Lung (tissue), 12 donors: ENCODE measurements around the gene MAOB. TPM values are rescaled to one million over a fixed set of nuclear protein-coding genes. Genes with fewer than 3 reads are reported as not detected.

Experiments
- ATAC-seq: fragments of 200-7000 bp; cut with Tn5 transposase; one replicate; pipeline ENCODE4 v1.9.1; 2020; ENCODE audit warnings: moderate number of reproducible peaks; ENCODE audit not compliant: insufficient read depth, low FRiP score
- DNase-seq, 3 donors: peaks; one replicate each; pipeline ENCODE4 v3.0.0-alpha.2; 2013 to 2017
- H3K27ac ChIP-seq, 2 donors: one replicate each; pipeline ENCODE4 v1.5.1; 2013; ENCODE audit warnings: mild to moderate bottlenecking in 2 of 2, moderate library complexity in 2 of 2, control low read depth in 1 of 2, inconsistent platforms in 1 of 2, low read depth in 1 of 2, low read length in 1 of 2
- H3K27me3 ChIP-seq, 3 donors: one replicate each; pipeline ENCODE4 v1.5.1; 2013; ENCODE audit warnings: low read length in 2 of 3; ENCODE audit not compliant: control insufficient read depth in 3 of 3, insufficient read depth in 3 of 3
- H3K36me3 ChIP-seq, 4 donors: one replicate each; pipeline ENCODE4 v1.5.1; 2013; ENCODE audit warnings: low read length in 4 of 4, mild to moderate bottlenecking in 1 of 4, moderate library complexity in 1 of 4; ENCODE audit not compliant: control insufficient read depth in 4 of 4, insufficient read depth in 4 of 4
- H3K4me1 ChIP-seq, 5 donors: one replicate each; pipeline ENCODE4 v1.5.1; 2013; ENCODE audit warnings: low read length in 5 of 5, mild to moderate bottlenecking in 2 of 5, moderate library complexity in 1 of 5; ENCODE audit not compliant: control insufficient read depth in 5 of 5, insufficient read depth in 5 of 5
- H3K4me3 ChIP-seq: one replicate; pipeline ENCODE4 v1.5.1; 2013; ENCODE audit warnings: mild to moderate bottlenecking, control low read depth, moderate library complexity
- H3K9ac ChIP-seq, 2 donors: one replicate each; pipeline ENCODE4 v1.5.1; 2013; ENCODE audit warnings: low read length in 2 of 2, control low read depth in 1 of 2; ENCODE audit not compliant: insufficient read depth in 1 of 2
- H3K9me3 ChIP-seq, 4 donors: one replicate each; pipeline ENCODE4 v1.5.1; 2013; ENCODE audit warnings: low read length in 3 of 4, mild to moderate bottlenecking in 1 of 4, moderate library complexity in 1 of 4; ENCODE audit not compliant: control insufficient read depth in 4 of 4, insufficient read depth in 3 of 4
- WGBS, 2 donors: extraction: QIAGEN DNeasy Blood & Tissue Kit; methylation state at CpG; one replicate each; pipeline ENCODE4 v1.1.7; 2013; 5-methylcytosine and 5-hydroxymethylcytosine counted together
- polyA plus RNA-seq, 2 donors: library from polyadenylated mRNA; stranded (reverse); fragments of 200-250 nt; gene quantifications; one replicate each; pipeline ENCODE4 v1.2.1, GENCODE V29; 2013
- total RNA-seq, 2 donors: library from RNA; depleted of rRNA in 1 of 2; stranded (reverse); fragments of >200 nt in 1 of 2; gene quantifications; one replicate each; pipeline ENCODE4 v1.2.1, GENCODE V29; 2014 to 2021
- TF ChIP-seq, protein P1 (sequence below): IDR thresholded peaks from 2 replicates; pipeline ENCODE4 v1.5.1; 2012; ENCODE audit warnings: mild to moderate bottlenecking; ENCODE audit errors: control extremely low read depth, extremely low read depth
- donor health status: control.
- donor health status: control.
- donor health status: Bipolar disorder and iron deficiency.
- donor health status: healthy.
- donor health status: DM: yes; HTN: yes; CAD: no.

Gene MAOB
- total and polyA plus RNA-seq, 4 donors, result 5.6 to 19.6 (median 12.9) TPM

GRCh38 chrX:43861750-43862149 is 20.5 kb downstream of the MAOB start:
- DNase-seq (peak in 1 of 3 donors; percentile 23), ATAC-seq (no peak)
- TF ChIP-seq, protein P1, sequence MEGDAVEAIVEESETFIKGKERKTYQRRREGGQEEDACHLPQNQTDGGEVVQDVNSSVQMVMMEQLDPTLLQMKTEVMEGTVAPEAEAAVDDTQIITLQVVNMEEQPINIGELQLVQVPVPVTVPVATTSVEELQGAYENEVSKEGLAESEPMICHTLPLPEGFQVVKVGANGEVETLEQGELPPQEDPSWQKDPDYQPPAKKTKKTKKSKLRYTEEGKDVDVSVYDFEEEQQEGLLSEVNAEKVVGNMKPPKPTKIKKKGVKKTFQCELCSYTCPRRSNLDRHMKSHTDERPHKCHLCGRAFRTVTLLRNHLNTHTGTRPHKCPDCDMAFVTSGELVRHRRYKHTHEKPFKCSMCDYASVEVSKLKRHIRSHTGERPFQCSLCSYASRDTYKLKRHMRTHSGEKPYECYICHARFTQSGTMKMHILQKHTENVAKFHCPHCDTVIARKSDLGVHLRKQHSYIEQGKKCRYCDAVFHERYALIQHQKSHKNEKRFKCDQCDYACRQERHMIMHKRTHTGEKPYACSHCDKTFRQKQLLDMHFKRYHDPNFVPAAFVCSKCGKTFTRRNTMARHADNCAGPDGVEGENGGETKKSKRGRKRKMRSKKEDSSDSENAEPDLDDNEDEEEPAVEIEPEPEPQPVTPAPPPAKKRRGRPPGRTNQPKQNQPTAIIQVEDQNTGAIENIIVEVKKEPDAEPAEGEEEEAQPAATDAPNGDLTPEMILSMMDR, result no peak
- Histone ChIP-seq H3K36me3 (no peaks in the 10 kb centered on the region), H3K4me3 (no peak overlapping the region), H3K27me3 (peaks cover 0 to 41% (median 24%) of the 10 kb centered on the region in 3 donors), H3K9me3 (no peaks in the 10 kb centered on the region), H3K4me1 (peaks cover 0 to 7% (median 0%) of the 10 kb centered on the region in 5 donors), H3K27ac (no peak overlapping the region), H3K9ac (no peak overlapping the region)
- 55 to 83% methylated on average over 4 of the region's 4 CpGs for WGBS, 2 donors

- WGBS, 2 donors, result 44 to 57% methylated on average over 8 of the region's 8 CpGs
- ATAC-seq, result no peak
- Histone ChIP-seq H3K9me3 (no peaks in the 10 kb centered on the region), H3K36me3 (no peaks in the 10 kb centered on the region), H3K4me1 (peaks cover 0 to 7% (median 0%) of the 10 kb centered on the region in 5 donors), H3K4me3 (no peak overlapping the region), H3K9ac (no peak overlapping the region), H3K27me3 (peaks cover 0 to 41% (median 24%) of the 10 kb centered on the region in 3 donors), H3K27ac (peak overlapping the region in 1 of 2 donors; percentile 23)
- DNase-seq, result peak; percentile 30 to 67 (median 56)
- TF ChIP-seq, protein P1, result no peak
These were observed 21.4 kb downstream of the MAOB start for GRCh38 chrX:43860646-43861370.

DNA sequence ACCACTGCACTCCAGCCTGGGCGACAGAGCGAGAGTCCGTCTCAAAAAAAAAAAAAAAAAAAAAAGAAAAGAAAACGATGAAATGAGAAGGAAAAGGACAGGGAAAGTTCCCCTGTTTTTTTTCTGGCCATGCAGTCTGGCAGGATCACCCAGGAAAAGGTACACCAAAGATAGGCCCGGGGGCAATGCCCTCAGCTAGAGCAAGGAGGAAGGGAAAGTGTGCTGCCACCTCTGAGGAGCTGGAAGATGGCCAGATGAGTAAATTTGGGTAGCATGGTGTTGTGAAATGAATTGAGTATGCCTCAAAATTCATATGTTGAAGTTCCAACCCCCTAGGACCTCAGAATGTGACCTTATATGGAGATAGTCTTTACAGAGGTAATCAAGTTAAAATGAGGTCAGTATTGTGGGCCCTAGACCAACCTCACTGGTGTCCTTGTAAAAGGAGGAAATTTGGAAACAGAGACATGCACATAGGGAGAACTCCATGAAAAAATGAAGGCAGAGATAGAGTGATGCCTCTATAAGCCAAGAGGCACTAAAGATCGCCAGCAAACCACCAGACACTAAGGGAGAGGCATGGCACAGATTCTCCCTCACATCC is 28.9 kb downstream of the MAOB start:
- DNase-seq (no peak), ATAC-seq (no peak)
- Histone ChIP-seq H3K9ac (no peak overlapping the region), H3K9me3 (no peaks in the 10 kb centered on the region), H3K36me3 (no peaks in the 10 kb centered on the region), H3K4me3 (no peak overlapping the region), H3K27ac (no peak overlapping the region), H3K4me1 (peaks cover 0 to 3% (median 0%) of the 10 kb centered on the region in 5 donors), H3K27me3 (peaks cover 0 to 27% (median 26%) of the 10 kb centered on the region in 3 donors)
- WGBS, 2 donors, result 79 to 83% methylated on average over 2 to 6 of the region's 6 CpGs
- TF ChIP-seq, protein P1, result no peak
